Suprapubic skin (tissue), 3 donors: ENCODE data around the gene TEKT3.

Experiments used
- CTCF ChIP-seq, 2 donors: fragments of 200-600 bp in 1 of 2; fragments of 450-650 bp in 1 of 2; sonication (generic) in 1 of 2; IDR thresholded peaks; one replicate each; pipeline ENCODE4 v1.5.1; 2016 to 2019; ENCODE audit warnings: antibody characterized with exemption in 2 of 2, mild to moderate bottlenecking in 1 of 2, moderate library complexity in 1 of 2
- EP300 ChIP-seq: sonication (generic); formaldehyde crosslinking; IDR thresholded peaks from one replicate; pipeline ENCODE4 v1.6.1; 2017; ENCODE audit warnings: antibody characterized with exemption
- POLR2A ChIP-seq, 2 donors: fragments of 450-650 bp; IDR thresholded peaks; one replicate each; pipeline ENCODE4 v1.6.1; 2017; ENCODE audit warnings: antibody characterized with exemption in 2 of 2, mild to moderate bottlenecking in 2 of 2, moderate library complexity in 2 of 2

GRCh38 chr17:15321556-15322251 is 19.7 kb downstream of the TEKT3 start:
- TF ChIP-seq CTCF (IDR thresholded peaks at IDR 0.05) (no peak), POLR2A (IDR thresholded peaks at IDR 0.05) (no peak), EP300 (no peak)
